GM12874 (cell line): ENCODE results near the gene AGTPBP1.

Experiments used
- CTCF ChIP-seq: IDR thresholded peaks from 2 replicates; pipeline ENCODE4 v1.5.1; 2011; ENCODE audit warnings: low read depth, mild to moderate bottlenecking, control low read depth, low read length, moderate library complexity; ENCODE audit not compliant: insufficient read depth

AGTPBP1 gene

GRCh38 chr9:85666086-85666485, 75.7 kb downstream of the AGTPBP1 start:
- no peak for TF ChIP-seq CTCF

- no peak for TF ChIP-seq CTCF
Measured at GRCh38 chr9:85662573-85662972, 79.2 kb downstream of the AGTPBP1 start.

- no peak for TF ChIP-seq CTCF
Measured at GRCh38 chr9:85658716-85659115, 83.0 kb downstream of the AGTPBP1 start.

GRCh38 chr9:85653153-85653552, 88.6 kb downstream of the AGTPBP1 start:
- TF ChIP-seq CTCF, result no peak

- no peak for TF ChIP-seq CTCF
Measured at GRCh38 chr9:85647571-85647970, 94.2 kb downstream of the AGTPBP1 start.

- TF ChIP-seq CTCF, result no peak
Measured at GRCh38 chr9:85645909-85646627, 95.7 kb downstream of the AGTPBP1 start.

GRCh38 chr9:85640425-85640824, 101.3 kb downstream of the AGTPBP1 start:
- TF ChIP-seq CTCF, result no peak
